CD4-positive, alpha-beta T cell treated with Interleukin-2 at 100 ng/mL for 4 hours (primary cell): Measurements from ENCODE around the gene RPS6KL1.

ENCODE experiments used
- DNase-seq: peaks from one replicate; pipeline ENCODE4 v3.0.0-alpha.2; 2020; ENCODE audit warnings: low spot score

Gene RPS6KL1, protein sequence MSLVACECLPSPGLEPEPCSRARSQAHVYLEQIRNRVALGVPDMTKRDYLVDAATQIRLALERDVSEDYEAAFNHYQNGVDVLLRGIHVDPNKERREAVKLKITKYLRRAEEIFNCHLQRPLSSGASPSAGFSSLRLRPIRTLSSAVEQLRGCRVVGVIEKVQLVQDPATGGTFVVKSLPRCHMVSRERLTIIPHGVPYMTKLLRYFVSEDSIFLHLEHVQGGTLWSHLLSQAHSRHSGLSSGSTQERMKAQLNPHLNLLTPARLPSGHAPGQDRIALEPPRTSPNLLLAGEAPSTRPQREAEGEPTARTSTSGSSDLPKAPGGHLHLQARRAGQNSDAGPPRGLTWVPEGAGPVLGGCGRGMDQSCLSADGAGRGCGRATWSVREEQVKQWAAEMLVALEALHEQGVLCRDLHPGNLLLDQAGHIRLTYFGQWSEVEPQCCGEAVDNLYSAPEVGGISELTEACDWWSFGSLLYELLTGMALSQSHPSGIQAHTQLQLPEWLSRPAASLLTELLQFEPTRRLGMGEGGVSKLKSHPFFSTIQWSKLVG

DNA sequence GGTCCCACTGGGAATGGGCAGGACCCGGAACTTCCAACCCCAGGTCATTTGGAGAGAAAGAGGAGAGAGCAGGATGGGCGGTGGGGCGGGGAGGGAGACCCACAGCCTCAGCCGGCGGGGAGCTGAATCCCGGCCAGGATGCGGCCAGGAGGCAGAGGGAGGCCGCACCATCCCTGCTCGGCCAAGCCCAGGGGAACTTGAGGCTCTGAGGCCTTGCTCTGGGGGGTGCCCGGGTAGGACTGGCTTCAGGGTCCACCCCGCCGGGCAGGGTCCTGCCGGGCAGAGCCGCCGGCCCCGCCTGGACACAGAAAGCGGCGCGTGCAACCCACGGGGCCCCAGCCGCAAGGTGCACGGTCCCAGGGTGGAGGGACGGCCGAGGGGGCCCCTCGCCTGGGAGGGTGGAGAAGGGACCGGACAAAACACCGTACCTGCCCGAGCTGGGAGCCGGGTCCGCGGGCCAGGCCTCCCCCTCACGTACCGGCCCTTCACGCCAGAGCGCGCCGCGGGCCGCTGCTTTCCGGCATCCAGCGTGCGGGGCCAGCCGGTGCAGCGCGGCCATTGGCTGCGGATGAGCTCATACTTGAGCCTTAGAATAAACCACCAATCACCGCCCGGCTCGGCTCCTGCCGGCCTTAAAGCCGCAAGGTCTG lies at the start of gene RPS6KL1:
Gene RPS6KL1, minus strand, starts transcription at position 509 of the 650 bp plus-strand sequence. CDS start 1,719 bp downstream, outside the sequence.
- DNase-seq = peak; percentile 62

DNA sequence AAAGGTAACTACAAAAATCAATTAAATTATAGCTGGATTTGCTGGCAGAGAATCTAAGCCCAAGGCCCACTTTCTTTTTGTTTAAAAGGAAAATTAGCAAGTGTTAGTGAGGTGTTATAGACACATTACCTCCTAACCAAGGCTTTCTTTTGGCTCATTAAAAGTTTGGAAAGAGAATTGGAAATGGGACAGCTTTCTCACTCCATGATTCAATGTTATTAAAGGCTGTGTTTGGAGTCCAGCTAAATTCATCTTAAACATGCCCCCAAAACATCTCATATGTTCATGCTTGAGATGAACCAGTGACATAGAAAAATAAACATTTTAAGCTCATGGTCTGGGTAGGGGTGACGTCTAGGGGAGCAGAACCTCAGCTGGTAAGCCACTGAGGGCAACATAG lies 45.8 kb upstream of the RPS6KL1 start:
- DNase-seq = no peak

DNA sequence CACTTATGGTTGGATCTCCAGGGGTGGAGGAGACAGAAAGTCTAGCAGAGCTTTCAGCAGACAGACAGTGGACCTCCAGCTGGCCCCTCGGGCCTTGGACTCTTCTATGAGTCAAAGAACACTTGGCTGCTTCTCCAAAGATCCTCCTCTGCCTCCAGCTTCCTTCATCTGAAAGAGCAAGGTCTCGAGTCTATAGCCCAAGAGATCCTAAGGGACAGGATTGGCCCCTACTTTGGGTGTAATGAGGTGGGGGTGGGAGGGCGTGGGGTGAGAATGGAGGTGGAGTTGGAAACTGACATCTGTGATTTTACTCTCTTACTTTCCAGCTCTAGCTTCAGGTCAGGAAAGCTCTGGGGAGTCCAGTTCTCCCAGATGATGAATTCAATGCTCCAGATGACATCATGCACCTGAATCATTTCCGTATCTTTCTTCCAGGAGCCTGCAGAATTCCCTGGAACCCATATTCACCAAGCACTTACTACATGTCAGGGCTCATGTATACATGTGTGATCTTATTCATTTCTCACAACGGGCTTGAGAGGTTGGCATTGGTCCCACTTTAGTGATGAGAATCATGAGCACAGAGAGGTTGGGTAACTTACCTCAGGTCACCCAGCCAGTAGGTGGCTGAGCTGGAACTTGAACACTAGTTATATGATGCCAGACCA lies 42.6 kb upstream of the RPS6KL1 start:
- no peak for DNase-seq

DNA sequence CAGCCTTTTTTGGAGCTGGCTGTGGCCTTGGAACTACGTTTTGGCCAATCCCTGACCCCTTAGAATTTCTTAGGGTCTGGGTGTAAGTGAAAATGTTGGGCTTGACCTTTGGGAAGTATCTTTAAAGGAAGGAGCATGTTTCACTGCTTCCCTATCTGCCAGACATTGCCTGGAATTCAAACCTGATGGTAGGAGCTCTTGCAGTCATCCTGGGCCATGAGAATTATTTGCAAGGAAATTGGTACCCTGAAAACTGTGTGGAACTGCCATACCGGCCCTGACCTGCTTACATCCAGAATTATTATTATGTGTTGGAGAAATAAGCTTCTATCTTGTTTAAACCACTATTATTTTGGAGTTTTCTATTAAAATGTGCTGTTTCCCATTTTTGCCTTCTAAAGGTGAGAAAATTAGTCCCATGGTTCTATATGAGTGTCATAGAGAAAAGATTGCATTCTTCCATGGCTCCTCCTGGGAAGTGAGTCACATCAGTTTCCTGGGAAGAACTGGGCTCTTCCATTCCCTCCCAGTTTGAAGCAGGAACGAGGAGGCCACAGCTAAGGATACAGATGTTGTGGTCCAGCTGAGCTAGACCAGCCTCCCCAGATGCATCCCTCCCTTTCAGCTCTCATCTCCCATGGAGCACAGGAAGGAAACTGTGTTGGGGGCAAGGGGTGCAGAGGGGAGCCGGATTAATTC lies 41.9 kb upstream of the RPS6KL1 start:
- DNase-seq = no peak

DNA sequence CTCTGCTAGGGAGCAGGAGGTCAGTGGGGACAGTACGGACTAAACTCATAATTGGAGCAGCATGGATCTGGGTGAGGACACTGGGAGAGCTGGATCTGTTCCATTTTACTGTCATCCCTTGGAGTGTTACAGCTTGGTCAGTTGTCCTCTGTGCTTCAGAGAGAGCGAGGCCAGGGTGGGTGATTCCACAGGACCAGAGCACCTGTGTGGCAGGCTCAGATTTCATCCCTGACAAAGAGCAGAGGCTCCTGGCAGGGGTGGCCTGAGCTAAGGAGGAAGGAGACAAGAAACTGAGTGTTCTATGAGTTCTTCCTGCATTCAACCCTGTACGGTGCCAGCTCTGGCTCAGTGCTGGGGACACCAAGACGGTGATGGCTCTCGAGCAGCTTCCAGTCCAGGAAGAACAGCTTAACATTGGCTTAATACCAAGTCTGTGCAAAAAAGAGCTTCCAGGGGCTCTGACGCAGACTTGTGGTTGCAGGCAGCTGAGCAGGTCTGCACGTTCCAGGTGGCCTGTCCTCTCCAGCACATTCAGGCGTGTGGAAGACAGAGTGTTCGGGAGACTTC lies 40.7 kb upstream of the RPS6KL1 start:
- no peak for DNase-seq

DNA sequence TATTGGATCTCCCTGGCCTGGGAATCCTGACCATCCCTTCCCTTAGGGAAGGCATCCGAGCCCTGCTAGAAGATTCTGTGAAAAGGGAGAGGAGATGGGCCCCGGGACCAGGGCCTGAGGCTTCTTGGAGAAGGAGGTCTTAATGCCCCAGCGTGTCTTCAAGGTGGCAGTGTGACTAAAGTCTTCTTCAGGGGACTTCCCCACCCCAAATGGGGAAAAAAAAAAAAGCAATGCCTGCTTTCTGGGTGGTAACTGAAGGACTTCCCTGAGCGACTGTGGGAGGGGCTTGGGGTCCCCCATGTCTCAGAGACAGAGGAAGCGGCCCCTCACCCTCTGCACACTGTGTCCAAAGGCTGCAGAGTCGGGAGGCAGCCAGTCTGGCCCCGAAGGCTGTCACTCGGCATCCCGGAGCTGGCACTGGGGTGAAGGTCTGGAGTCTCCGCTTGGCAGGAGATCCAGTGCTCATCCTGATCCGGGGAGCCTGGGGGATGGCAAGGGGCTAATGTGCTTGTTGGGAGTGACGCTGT lies 40.2 kb upstream of the RPS6KL1 start:
- no peak for DNase-seq

DNA sequence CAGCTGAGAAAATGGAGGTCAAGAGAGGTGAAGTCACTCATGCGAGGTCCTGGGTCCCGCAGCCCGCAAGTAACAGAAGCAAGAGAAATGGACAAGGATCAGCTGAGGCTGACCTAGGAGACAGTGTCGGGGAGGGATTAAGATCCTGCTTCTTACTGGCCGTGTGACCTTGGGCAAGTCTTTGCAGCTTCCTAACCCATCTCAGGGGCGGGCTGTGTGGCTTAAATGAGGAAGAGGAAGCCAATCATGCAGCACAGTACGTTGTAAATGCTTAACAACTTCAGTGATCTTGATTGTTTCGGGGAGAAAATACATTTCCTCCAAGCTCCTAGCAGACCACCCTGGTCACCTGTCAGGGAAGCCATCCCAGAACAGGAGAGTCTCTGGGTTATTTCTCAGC lies 39.4 kb upstream of the RPS6KL1 start:
- DNase-seq = no peak

DNA sequence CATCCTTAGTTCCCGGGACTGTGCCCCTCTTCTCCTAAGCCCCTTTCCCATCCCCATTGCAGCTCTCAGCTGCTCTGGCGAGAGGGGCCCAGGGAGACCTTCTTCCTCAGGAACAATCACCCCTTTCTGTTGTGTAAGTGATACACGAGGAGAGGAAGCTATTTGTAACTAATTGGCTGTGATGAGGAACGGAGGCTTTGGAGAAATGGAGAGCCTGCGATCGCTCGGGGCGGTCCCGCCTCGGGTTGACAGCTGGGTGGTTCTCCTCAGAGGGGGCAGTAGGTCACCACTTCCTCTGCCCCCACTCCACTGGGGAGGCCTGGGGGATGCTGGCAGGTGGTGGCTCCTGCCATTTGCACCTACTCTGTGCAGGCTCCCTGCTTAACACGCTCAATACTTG lies 39.0 kb upstream of the RPS6KL1 start:
- no peak for DNase-seq

DNA sequence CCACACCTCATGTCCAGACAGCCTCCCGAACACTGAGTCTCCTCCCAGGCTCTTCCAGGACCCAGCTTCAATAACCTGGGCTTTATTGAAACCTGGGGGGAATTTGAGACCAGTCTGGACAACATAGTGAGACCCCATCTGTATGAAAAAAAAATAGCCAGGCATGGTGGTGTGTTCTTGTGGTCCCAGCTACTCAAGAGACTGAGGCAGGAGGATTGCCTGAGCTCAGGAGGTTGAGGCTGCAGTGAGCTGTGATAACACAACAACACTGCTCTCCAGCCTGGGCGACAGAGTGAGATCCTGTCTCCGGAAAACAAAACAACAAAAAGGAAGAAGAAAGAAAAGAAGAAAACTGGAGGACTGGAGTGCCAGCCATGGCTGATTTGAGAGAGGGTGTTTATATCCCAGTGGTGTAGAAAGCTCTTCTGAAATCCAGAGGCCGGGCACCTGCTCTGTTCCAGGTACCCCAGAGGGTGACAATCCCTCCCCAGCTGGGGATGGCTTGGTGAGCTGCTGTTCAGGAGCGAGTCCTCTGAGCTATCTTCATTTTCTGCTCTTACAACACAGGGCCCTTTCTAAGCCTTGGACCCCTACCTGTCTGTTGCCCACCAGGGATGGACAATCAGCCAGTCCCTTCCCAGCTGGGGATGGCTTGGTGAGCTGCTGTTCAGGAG lies 38.3 kb upstream of the RPS6KL1 start:
- no peak for DNase-seq

DNA sequence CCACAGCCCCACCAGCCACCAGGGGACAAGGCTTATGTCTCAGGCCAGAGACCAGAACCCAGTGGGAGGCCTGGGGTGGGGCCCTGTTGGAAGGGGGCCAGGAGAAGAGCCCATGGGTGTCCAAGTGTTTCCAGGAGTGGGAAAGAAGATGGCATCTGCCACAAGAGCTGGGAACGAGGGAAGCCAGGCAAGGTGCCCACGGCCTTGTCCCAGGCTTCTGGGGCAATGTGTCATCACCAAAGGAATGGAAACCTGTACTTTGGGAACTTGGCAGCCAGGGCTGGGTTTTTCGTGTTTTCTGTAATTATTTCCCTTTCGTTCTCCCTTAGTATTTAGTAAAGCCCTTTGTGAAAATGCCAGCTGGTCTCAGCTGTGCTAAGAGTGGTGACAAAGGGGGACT lies 37.7 kb upstream of the RPS6KL1 start:
- no peak for DNase-seq

DNA sequence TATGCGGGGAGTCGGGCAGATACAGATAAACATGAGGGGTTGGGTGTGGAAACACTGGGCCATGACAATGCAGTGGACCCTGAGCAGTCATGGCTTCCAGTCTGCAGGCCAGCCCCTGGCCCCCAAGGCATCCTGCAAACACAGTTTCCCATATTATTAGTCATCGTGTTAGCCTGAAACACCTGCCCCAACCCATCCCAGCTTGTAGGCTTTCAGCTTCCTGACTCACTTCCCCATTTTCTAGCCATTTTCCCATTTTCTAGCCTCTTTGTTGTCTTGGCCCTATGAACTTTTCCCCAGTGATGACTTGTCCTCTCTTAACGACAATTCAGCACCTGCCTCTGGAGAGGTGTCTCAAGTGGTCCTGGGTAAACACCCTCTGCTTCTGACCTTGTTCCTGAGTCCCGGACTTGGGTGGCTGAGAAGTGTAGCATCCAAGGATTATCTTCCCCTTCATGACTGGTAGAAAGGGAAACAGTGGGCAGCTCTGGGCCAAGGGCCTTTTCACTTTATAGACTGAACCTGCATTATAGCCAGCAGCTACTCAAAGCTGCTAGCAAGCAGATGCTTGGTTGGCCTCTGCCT lies 36.6 kb upstream of the RPS6KL1 start:
- DNase-seq = no peak

DNA sequence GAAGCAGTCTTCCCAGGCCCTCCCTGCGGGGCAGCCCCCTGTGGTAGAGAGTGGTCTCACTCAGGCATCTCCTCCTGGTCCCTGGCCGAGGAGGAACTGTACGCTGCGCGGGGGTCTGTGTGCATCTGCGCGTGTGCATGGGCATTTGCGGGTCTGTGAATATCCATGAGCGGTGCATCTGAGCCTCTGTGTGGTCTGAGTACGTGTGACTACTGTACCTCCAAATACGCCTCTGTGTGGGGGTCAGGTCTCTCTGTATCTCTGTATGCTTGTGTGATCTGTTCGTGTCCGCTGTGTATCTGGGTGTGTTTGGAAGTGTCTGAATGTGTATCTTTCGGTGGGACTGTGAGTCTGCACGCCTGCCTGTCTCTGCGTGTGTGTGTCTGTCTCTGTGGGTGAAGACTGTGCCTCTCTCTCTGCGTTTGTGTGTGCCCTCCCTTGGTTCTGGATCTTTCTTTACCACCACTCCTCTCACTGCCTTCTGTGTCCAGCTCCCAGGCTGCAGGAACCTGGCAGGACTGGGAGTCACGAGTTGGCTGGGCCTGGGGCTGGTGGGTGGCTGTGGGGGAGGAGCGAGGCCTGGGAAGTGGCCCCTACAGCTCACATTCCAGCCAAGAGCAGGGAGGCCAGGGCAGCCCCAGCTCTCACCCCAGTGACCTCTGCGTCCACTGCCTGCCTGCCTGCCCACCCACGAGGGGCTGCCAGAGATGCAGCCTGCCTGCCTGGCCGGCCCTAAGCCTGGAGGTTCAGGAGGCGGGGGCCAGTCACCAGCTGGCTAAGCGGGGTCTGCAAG lies 33.4 kb upstream of the RPS6KL1 start:
- no peak for DNase-seq

DNA sequence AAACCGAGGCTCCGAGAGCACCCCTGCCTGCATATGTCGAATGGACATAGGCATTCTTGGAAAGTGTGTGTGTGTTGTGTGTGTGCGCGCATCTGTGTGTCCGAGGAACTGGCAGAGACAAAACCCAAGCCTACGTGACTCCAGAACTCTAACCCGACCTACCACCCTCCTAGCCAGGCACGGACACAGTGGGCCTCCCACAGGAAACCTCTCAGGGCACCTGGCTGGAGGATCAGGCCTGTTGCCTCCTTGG lies 32.9 kb upstream of the RPS6KL1 start:
- DNase-seq = no peak

DNA sequence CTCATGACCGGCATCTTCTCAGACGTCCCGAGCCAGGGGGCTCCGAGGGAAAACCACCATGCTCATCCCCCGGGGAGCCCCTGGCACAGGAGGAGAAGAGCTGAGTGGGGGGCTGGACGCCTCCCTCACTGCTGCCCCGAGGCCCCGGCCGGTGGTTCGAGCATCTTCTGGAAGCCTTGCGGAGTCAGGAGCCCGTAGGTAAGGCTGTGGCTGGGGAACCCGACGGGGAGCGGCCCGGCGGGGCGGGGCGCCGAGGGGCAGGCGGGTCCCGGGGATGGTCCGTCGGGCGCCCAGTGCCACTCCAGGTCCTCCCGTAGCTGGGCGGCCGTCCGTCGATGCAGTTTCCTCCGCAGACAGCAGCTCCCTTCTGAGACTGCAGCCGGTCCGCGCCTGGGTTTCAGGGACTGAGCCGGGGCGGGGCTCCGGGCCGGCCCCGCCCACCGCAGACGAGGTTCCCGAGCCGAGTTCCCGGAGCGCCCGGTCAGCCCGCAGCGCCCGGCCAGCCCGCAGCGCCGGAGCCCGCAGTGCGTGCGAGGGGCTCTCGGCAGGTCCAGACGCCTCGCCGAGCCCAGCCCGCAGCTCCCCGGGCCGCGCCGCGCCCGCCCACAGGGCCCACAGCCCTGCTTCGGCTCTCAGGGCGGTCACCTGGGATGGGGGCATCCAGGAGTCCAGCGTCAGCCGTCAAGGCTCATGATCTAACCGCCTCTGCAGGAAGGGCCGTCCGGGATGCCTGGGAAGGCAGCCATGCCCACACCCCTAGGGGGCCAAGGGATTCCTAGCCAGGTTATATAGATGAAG lies 32.4 kb upstream of the RPS6KL1 start, which contains the start of gene PGF:
Gene PGF, minus strand, starts transcription at position 369 of the 798 bp plus-strand sequence. Its CDS starts 355 bp downstream, at position 14.
- DNase-seq = peak; percentile 24

DNA sequence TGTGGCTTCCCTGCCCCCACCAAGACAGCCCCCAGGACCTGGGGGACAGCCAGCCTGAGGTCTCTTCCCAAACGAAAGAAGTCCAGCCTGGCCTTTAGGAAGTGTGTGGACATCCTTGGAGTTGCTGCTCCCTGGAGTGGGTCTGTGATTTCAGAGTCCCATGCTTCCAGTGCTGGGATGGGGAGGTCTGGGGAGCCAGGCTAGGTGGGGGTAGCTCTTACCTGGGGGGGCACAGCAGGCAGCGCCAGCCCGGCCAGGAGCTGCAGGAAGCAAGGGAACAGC lies 31.8 kb upstream of the RPS6KL1 start:
- no peak for DNase-seq

DNA sequence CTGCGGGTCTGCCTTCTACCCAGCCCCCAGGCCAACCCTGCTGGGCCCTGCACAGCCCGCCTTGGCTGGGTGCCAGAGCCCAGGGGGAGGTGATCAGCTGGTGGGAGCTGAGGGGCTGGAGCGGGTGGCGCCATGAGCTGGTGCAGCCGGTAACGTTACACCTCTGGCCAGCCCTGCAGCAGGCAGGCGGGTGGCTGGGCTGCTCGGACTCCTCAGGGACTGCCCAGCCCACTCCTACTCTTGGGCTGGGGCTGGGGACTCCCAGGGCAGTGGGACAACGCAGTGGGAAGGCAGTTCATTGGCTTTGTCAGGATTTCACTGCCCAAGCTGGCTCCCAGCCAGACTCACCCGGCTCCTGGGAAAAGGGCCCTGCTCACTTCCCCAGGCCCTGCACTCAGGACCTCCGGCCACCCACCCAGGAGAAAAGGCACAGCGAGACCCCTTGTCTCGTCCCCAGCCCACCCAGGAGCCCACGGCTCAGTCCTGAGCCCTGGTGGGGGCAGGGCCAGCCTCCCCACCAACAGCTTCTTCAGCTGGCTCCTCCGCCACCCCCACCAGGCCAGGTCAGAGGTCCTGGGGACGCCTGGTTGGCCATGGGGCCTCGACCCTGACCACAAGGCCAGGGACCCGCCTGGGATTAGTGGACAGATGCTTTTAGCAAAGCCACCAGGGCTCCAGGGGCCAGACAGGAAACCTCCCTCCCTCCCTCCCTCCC lies 31.3 kb upstream of the RPS6KL1 start:
- DNase-seq = no peak

DNA sequence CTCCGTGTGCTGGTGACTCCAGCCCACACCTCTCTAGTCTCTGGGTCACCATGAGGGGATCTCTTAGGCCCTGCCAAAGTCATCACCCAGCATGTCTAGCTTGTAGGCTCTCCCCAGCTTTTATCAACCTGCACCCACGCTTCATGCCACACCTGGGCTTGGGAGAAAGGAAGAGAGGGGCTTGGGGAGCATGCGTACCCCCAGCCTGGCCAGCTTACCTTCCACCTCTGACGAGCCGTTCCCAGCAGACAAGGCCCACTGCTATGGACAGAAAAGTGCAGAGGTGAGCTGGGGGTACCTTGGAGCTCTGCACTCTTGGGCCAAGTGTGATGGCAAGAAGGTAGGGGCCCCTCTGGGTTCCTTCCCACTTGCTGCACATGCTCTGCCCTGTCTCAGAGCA lies 30.6 kb upstream of the RPS6KL1 start:
- no peak for DNase-seq

DNA sequence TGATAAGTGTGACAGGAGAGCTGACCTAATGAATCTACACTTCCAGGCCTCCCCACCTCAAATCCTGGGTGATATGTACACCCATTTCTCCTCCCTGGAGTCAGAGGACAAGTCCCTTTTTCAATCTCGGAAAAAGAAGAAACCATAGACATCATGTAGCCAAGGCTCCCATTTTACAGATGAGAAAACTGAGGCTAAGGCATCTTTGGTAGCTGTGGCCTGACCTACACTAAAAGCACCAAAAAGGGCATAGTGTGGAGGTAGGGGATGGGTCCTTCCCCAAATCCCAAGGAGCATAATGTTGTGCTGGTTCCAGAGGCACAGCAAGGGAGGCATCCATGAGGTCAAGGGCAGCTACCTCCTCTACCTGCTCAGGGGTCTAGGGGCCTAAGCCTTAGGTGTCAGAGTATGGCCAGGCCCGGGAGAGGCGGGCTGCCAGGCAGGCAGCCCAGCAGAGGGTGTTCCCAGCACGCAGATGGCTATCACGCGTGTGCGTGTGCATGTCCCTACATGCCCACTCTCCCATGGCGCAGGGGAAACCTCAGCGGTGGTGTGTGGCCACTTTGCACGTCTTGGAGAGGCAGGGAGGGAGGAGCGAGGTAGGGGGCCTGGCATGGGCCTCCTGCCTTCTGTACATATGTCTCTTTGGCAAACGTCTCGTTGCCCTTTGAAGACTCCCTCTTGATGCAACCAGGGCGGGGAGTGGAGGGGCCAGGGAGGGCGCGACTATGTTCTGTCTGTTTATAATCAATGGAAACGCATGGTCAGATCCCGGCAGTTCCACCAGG lies 29.8 kb upstream of the RPS6KL1 start:
- DNase-seq = no peak
